Neural crest cell (in vitro differentiated cells): Measurements from ENCODE around the gene IMP3. TPM values are rescaled to one million over a fixed set of nuclear protein-coding genes. Genes with fewer than 3 reads are reported as not detected.
"Not testable (repeated sequence)": the region's sequence is repeated elsewhere in the genome, so short reads cannot be mapped to it uniquely, and the experiment has no call there.

Source experiments
- DNase-seq: peaks from one replicate; pipeline ENCODE4 v3.0.0; 2021; ENCODE audit warnings: low read depth, mixed read lengths, low spot score
- H3K27ac Mint-ChIP-seq: one replicate; pipeline ENCODE4 v1.8.0; 2021; ENCODE audit warnings: mild to moderate bottlenecking, mixed read lengths; ENCODE audit not compliant: unreplicated experiment
- H3K27me3 Mint-ChIP-seq: 2 replicates; pipeline ENCODE4 v1.8.0; 2021; ENCODE audit warnings: low read depth, mild to moderate bottlenecking, mixed read lengths
- H3K36me3 Mint-ChIP-seq: 2 replicates; pipeline ENCODE4 v1.8.0; 2021; ENCODE audit warnings: low read depth, mild to moderate bottlenecking, mixed read lengths
- H3K4me1 Mint-ChIP-seq: 2 replicates; pipeline ENCODE4 v1.8.0; 2021; ENCODE audit warnings: mixed read lengths
- H3K4me3 Mint-ChIP-seq: one replicate; pipeline ENCODE4 v1.8.0; 2021; ENCODE audit warnings: mild to moderate bottlenecking, mixed read lengths
- H3K9me3 Mint-ChIP-seq: 2 replicates; pipeline ENCODE4 v1.8.0; 2021; ENCODE audit warnings: mixed read lengths
- long read RNA-seq: library from polyadenylated mRNA; unstranded; transcript quantifications from one replicate; pipeline ENCODE4 v2.0.0, GENCODE V29; 2020
- total RNA-seq: library from RNA; stranded (reverse); gene quantifications from 2 replicates; pipeline ENCODE4 v1.2.1, GENCODE V29; 2021
- TF ChIP-seq, protein P1 (sequence below): fragments of 200-600 bp; sonication (generic); conservative IDR thresholded peaks from 2 replicates; pipeline ENCODE4 v1.5.0; 2021; ENCODE audit warnings: antibody characterized with exemption, mild to moderate bottlenecking

The IMP3 gene
- total RNA-seq = 79.4 and 84.3 TPM in 2 replicates
- long read RNA-seq, transcript IMP3-202 (1 exons, 1,237 nt) = major isoform, 85 of 85 reads
- long read RNA-seq, partial matches to known transcripts = 0 of 85 reads
- long read RNA-seq, other reads (novel, unspliced or antisense) = 0 of 85 reads

- TF ChIP-seq, protein P1, sequence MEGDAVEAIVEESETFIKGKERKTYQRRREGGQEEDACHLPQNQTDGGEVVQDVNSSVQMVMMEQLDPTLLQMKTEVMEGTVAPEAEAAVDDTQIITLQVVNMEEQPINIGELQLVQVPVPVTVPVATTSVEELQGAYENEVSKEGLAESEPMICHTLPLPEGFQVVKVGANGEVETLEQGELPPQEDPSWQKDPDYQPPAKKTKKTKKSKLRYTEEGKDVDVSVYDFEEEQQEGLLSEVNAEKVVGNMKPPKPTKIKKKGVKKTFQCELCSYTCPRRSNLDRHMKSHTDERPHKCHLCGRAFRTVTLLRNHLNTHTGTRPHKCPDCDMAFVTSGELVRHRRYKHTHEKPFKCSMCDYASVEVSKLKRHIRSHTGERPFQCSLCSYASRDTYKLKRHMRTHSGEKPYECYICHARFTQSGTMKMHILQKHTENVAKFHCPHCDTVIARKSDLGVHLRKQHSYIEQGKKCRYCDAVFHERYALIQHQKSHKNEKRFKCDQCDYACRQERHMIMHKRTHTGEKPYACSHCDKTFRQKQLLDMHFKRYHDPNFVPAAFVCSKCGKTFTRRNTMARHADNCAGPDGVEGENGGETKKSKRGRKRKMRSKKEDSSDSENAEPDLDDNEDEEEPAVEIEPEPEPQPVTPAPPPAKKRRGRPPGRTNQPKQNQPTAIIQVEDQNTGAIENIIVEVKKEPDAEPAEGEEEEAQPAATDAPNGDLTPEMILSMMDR = no peak
- no peaks in the 10 kb centered on the region for H3K9me3 Mint-ChIP-seq
- no peaks in the 10 kb centered on the region for H3K27me3 Mint-ChIP-seq
- peak; percentile 87 for DNase-seq
- no peaks in the 10 kb centered on the region for H3K36me3 Mint-ChIP-seq
- H3K27ac Mint-ChIP-seq = peak within 1 kb of the TSS; percentile 88
- peak within 1 kb of the TSS; percentile 92 for H3K4me3 Mint-ChIP-seq
- peaks cover 35% of the 10 kb centered on the region for H3K4me1 Mint-ChIP-seq
Measured at GRCh38 chr15:75639709-75640482, at the start of gene IMP3. IMP3 (minus strand) TSS chr15:75640224; CDS start chr15:75640168, 56 bp downstream.

DNA sequence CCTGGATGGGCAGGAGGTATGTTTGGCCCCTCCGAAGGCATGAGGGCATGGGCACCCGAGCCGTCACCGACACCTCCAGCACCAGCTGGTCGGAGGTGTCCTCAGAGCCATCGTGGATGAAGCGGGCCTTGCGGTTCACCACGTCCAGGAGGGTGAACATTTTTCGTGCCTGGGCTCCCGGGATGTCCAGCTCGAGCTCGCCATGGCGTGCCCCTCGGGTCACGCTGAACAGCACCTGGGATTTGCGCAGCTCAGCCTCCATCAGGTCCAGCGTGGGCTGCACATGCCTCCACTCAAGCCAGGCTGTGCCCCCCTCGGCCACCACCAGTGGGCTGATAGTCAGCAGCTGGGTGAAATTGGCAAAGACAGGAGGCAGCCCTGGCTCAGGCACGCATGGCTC, 49.4 kb upstream of the IMP3 start:
- not testable (repeated sequence) for DNase-seq, H3K36me3 Mint-ChIP-seq, H3K27ac Mint-ChIP-seq, H3K9me3 Mint-ChIP-seq, H3K27me3 Mint-ChIP-seq, H3K4me3 Mint-ChIP-seq
- peaks cover 18% of the 10 kb centered on the region for H3K4me1 Mint-ChIP-seq

GRCh38 chr15:75688831-75689230, 48.8 kb upstream of the IMP3 start:
- Mint-ChIP-seq H3K27ac (no peak overlapping the region), H3K4me3 (no peak overlapping the region), H3K4me1 (peaks cover 12% of the 10 kb centered on the region), H3K27me3 (no peaks in the 10 kb centered on the region), H3K9me3 (no peaks in the 10 kb centered on the region), H3K36me3 (peaks cover 4% of the 10 kb centered on the region)
- DNase-seq = no peak
- TF ChIP-seq, protein P1 = no peak

- Mint-ChIP-seq H3K27ac (no peak overlapping the region), H3K36me3 (peaks cover 4% of the 10 kb centered on the region), H3K27me3 (no peaks in the 10 kb centered on the region), H3K9me3 (no peaks in the 10 kb centered on the region), H3K4me3 (no peak overlapping the region), H3K4me1 (peaks cover 9% of the 10 kb centered on the region)
- TF ChIP-seq, protein P1 = no peak
- DNase-seq = no peak
Measured at GRCh38 chr15:75688278-75688557, 48.2 kb upstream of the IMP3 start.

DNA sequence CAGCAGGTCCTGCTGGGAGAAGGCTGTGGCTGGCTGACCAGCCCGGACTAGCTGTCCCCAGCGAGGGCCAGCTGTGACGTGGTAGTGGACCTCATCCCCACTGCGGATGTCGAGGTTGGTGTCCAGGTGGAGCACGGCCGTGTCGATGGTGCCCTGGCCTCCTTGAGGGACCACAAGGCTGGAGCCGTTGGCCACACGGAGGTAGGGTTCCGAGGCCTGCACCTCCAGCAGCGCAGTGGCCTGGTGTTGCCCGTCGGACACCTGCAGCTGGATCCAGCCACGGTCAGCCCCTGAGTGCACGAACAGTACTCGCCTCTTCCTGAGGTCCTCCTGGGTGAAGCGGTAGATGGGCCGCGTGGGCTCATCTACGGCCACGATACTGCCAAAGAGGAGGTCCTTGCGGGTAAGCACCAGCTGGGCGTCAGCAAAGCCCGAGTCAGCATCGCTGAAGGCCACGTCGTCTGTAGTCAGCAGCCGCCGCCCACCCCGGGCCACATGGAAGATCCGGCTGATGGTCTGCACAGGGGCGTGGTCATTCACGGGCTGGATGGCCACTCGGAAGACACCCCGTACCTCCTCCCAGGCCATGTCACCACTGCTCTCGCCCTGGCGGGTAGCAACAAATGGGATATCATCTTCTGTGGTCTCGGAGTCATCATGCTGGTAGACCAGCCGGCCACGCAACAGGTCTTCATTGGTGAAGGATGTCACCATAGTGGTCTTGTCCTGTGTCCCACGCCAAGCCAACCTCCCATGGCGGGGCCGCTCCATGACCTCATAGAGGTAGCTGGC, 47.7 kb upstream of the IMP3 start:
- Mint-ChIP-seq H3K9me3 (no peaks in the 10 kb centered on the region), H3K27ac (peak overlapping the region; percentile 67), H3K4me3 (no peak overlapping the region), H3K27me3 (no peaks in the 10 kb centered on the region), H3K36me3 (peaks cover 4% of the 10 kb centered on the region), H3K4me1 (peaks cover 9% of the 10 kb centered on the region)
- DNase-seq = no peak
- TF ChIP-seq, protein P1 = no peak

DNA sequence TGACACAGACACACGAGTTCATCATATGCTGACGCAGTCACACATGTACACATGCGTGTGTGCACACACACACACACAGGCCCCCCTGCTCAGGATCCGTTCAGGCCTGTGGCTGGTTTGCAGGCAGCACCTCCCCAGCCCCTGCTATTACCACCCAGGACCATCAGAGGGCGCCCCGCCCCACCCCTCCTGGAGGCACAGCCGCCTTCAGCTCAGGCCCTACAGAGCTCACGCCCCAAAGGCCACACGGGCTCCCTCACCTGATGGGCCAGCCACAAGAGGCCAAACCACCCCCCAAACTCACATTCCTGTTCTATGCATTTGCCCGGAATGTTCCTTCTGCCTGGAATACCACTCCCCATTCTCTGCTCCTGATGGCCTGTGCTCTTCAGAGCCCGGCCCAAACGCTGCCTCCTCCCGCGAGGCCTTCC, 46.2 kb upstream of the IMP3 start:
- not testable (repeated sequence) for H3K9me3 Mint-ChIP-seq, H3K27ac Mint-ChIP-seq, H3K36me3 Mint-ChIP-seq, H3K27me3 Mint-ChIP-seq, H3K4me3 Mint-ChIP-seq, H3K4me1 Mint-ChIP-seq
- peak; percentile 93 for DNase-seq
- TF ChIP-seq, protein P1 = peak; percentile 79
